ENCODE results near the gene MYO10. TPM values are rescaled to one million over a fixed set of nuclear protein-coding genes. Genes with fewer than 3 reads are reported as not detected.
"Not testable (repeated sequence)": the region's sequence is repeated elsewhere in the genome, so short reads cannot be mapped to it uniquely, and the experiment has no call there.

The MYO10 gene
- total and polyA plus RNA-seq, 3 donors from 2014 or later, result 37.8 to 102 (median 99.8) TPM

DNA sequence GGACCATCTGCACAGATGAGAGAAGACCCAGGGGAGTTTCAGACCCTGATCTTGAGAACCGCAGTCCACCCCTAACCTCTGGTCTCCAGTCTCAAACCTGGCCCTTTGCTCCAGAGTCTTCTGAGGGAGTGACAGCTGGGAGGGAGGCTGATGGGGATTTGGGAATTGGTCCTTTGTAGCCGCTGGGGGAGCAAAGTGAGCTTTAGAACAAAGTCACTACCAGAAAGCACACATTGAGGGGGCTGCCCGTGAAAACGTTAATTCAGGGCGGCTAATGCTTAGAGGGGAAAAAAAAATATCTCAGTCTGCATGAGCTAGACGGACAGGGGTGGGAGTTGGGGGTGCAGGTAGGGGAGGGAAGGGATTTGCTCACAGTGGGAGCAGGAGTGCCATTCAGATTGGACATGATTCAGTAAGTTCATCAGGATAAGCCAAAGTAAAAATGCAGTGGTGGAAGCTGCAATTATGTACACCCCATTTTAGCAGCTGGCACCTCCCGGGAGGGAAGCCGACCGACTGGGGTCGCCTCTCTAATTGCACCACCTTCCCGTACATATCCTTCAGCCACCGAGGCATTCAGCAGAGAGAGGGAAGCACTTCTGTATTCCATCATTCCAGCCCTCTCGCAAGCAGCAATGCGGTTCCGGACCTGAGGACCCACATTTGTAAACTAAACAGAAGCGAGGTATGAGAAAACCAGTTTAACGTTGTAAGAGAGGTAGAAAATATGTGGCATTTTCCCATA is 195.8 kb downstream of the MYO10 start:
- Histone ChIP-seq H3K36me3 (ENCODE audit: low read depth, missing control alignments) (no peaks in the 10 kb centered on the region), H3K27ac (no peak overlapping the region), H3K4me1 (peaks cover 13% of the 10 kb centered on the region), H3K27me3 (no peaks in the 10 kb centered on the region), H3K9me3 (no peaks in the 10 kb centered on the region), H3K4me3 (no peak overlapping the region)
- TF ChIP-seq POLR2A (IDR thresholded peaks at IDR 0.05) (no peak), CTCF (IDR thresholded peaks at IDR 0.05) (no peak)
- no peak for DNase-seq
- WGBS, 2 donors, result 82 to 85% methylated on average over 17 of the region's 17 CpGs
- intact Hi-C loops (cut with DNase I; ENCODE audit: low total_unique reads), result no loop called here

DNA sequence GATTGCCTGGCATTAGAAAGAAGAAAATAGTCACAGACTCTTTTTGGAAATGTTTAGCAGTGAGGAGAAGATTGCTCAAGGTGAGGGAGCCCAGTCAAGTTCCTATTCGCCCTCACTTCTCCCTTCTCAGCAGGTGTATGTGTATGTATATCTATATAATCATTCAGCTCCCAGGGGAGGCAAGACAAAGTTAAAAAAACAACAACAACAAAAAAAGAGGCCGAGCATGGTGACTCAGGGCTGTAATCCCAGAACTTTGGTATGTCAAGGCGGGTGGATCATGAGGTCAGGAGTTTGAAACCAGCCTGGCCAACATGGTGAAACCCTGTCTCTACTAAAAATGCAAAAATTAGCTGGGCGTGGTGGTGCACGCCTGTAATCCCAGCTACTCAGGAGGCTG is 197.7 kb downstream of the MYO10 start:
- peaks cover 14% of the 10 kb centered on the region for H3K4me1 ChIP-seq
- DNase-seq; H3K36me3 ChIP-seq (ENCODE audit: low read depth, missing control alignments); H3K9me3 ChIP-seq; intact Hi-C loops (cut with DNase I; ENCODE audit: low total_unique reads); H3K27ac ChIP-seq; H3K4me3 ChIP-seq; H3K27me3 ChIP-seq: not testable (repeated sequence)
- WGBS, 2 donors, result 87 to 94% methylated on average over 5 of the region's 5 CpGs

DNA sequence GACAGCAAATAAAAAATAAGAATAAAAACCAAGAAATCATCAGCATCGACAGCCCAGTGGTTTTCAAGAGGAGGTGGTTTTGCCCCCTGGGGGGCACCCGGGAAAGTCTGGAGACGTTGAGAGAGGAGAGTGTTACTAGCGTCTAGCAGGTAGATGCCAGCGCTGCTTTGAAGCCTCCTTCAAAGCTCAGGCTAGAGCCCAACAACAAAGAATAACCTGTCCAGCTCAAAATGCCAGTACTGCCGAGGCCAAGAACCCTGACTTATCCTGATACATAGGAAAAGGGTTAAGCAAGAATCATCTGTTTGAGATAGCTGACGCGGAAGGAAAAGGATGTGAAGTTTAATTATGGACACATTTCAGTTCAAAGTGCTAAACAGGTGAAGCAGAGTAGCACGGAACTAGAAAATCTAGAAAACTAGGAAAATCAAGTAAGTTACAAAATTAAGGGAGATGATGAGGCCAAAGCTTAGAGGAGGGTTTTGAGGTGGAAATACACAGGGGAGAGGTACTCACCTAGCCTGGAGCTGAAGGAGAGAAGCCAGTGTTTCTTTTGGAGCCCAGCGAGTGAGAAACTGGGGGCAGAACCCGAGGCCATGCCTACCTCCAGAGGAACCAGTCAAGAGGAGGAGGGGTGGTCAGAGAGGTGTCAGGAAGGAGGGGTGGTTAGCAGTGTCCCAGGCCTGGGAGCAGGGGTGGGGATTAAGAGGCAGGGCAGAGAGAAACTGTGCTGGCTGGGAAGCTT is 198.3 kb downstream of the MYO10 start:
- WGBS, 2 donors, result 63 to 80% methylated on average over 11 of the region's 11 CpGs
- TF ChIP-seq POLR2A (IDR thresholded peaks at IDR 0.05) (no peak), CTCF (IDR thresholded peaks at IDR 0.05) (no peak)
- Histone ChIP-seq H3K4me1 (peaks cover 14% of the 10 kb centered on the region), H3K9me3 (no peaks in the 10 kb centered on the region), H3K4me3 (no peak overlapping the region), H3K36me3 (ENCODE audit: low read depth, missing control alignments) (no peaks in the 10 kb centered on the region), H3K27me3 (no peaks in the 10 kb centered on the region), H3K27ac (no peak overlapping the region)
- no peak for DNase-seq
- intact Hi-C loops (cut with DNase I; ENCODE audit: low total_unique reads), result no loop called here

GRCh38 chr5:16737209-16737608 is 198.9 kb downstream of the MYO10 start:
- no peak overlapping the region for H3K27ac ChIP-seq
- intact Hi-C loops (cut with DNase I; ENCODE audit: low total_unique reads), result no loop called here
- TF ChIP-seq CTCF (IDR thresholded peaks at IDR 0.05), result no peak
- TF ChIP-seq POLR2A (IDR thresholded peaks at IDR 0.05), result no peak
- H3K4me3 ChIP-seq, result no peak overlapping the region
- no peak for DNase-seq
- peaks cover 14% of the 10 kb centered on the region for H3K4me1 ChIP-seq
- no peaks in the 10 kb centered on the region for H3K36me3 ChIP-seq (ENCODE audit: low read depth, missing control alignments)
- no peaks in the 10 kb centered on the region for H3K9me3 ChIP-seq
- WGBS, 2 donors, result 46 to 49% methylated on average over 3 of the region's 3 CpGs
- no peaks in the 10 kb centered on the region for H3K27me3 ChIP-seq

DNA sequence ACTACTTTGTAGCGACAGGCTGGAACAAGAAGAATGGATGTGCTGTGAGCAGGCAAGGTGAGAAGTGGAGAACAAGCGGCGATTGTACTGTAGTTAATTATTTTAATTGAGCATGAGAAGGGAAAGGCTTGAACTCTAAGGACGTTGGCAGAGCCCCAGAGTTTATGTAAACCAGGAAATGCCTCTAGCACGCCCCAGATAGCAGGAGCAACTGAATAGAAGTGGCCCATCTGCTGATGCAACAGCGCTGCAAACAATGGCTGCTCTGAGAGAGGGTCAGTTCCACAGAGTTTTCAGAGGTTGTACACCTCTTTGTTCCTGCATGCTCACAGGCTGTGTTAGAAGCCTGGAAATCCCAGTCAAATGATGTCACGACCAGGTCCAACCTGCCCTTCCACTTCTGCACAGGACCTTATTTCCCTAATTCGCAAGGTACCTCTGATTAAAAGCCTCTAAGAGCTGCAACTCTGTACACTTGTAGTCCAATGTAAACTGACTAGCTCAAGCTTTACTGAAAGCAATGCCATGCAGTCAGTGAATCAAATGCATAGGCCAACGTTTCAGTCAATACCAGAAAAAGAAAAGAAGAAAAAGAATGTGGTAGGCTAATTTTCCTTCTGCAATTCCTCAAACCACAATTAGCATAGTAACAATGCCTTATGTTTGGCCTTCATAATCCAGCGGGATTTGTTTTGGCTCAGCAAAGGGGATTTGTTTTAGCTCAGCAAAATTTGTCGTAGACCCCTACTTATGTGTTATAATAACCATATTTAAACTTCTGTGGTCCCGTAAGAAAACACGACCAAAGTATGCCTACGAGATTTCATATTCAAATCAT is 199.7 kb downstream of the MYO10 start:
- peak; percentile 82 for DNase-seq
- Histone ChIP-seq H3K27ac (no peak overlapping the region), H3K27me3 (no peaks in the 10 kb centered on the region), H3K9me3 (no peaks in the 10 kb centered on the region), H3K36me3 (ENCODE audit: low read depth, missing control alignments) (no peaks in the 10 kb centered on the region), H3K4me3 (no peak overlapping the region), H3K4me1 (peaks cover 14% of the 10 kb centered on the region)
- TF ChIP-seq POLR2A (IDR thresholded peaks at IDR 0.05) (no peak), CTCF (IDR thresholded peaks at IDR 0.05) (no peak)
- intact Hi-C loops (cut with DNase I; ENCODE audit: low total_unique reads), result no loop called here
- WGBS, 2 donors, result 55 to 57% methylated on average over 14 of the region's 14 CpGs
